OCI-LY7 (cell line): Measurements from ENCODE around the gene ACBD3.

ENCODE experiments used
- EZH2phosphoT487 ChIP-seq: fragments of 200-600 bp; sonication (generic); IDR thresholded peaks from 2 replicates; pipeline ENCODE4 v1.6.1; 2018; ENCODE audit warnings: low read depth, borderline replicate concordance, mild to moderate bottlenecking, mixed run types, antibody characterized with exemption, low read length, moderate library complexity, mixed read lengths
- TF ChIP-seq, protein P1 (sequence below): fragments of 200-600 bp; sonication (generic); conservative IDR thresholded peaks from 2 replicates; pipeline ENCODE4 v1.5.1; 2014; ENCODE audit warnings: mild to moderate bottlenecking, antibody characterized with exemption, low read length, moderate library complexity, mixed read lengths

DNA sequence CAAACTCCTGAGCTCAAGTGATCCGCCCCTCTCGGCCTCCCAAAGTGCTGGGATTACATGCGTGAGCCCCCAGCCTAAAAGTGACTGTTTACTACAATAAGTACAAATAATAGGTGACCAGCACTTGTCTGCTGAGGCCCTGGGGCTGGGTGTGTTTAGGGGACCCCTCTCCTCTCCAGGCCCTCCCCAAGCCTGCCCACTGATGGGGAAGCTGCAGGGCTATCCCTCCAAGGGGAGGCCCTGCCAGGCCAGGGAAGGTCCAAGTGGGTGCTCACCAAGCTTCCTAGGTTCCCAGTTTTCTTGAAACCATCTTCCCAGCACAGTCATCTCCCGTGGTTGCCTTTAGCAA, 63.4 kb downstream of the ACBD3 start:
- TF ChIP-seq, protein P1, sequence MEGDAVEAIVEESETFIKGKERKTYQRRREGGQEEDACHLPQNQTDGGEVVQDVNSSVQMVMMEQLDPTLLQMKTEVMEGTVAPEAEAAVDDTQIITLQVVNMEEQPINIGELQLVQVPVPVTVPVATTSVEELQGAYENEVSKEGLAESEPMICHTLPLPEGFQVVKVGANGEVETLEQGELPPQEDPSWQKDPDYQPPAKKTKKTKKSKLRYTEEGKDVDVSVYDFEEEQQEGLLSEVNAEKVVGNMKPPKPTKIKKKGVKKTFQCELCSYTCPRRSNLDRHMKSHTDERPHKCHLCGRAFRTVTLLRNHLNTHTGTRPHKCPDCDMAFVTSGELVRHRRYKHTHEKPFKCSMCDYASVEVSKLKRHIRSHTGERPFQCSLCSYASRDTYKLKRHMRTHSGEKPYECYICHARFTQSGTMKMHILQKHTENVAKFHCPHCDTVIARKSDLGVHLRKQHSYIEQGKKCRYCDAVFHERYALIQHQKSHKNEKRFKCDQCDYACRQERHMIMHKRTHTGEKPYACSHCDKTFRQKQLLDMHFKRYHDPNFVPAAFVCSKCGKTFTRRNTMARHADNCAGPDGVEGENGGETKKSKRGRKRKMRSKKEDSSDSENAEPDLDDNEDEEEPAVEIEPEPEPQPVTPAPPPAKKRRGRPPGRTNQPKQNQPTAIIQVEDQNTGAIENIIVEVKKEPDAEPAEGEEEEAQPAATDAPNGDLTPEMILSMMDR = no peak
- no peak for TF ChIP-seq EZH2phosphoT487
